ENCODE data around the gene RUNDC3A.
"Not testable (repeated sequence)": the region's sequence is repeated elsewhere in the genome, so short reads cannot be mapped to it uniquely, and the experiment has no call there.

Gene RUNDC3A

DNA sequence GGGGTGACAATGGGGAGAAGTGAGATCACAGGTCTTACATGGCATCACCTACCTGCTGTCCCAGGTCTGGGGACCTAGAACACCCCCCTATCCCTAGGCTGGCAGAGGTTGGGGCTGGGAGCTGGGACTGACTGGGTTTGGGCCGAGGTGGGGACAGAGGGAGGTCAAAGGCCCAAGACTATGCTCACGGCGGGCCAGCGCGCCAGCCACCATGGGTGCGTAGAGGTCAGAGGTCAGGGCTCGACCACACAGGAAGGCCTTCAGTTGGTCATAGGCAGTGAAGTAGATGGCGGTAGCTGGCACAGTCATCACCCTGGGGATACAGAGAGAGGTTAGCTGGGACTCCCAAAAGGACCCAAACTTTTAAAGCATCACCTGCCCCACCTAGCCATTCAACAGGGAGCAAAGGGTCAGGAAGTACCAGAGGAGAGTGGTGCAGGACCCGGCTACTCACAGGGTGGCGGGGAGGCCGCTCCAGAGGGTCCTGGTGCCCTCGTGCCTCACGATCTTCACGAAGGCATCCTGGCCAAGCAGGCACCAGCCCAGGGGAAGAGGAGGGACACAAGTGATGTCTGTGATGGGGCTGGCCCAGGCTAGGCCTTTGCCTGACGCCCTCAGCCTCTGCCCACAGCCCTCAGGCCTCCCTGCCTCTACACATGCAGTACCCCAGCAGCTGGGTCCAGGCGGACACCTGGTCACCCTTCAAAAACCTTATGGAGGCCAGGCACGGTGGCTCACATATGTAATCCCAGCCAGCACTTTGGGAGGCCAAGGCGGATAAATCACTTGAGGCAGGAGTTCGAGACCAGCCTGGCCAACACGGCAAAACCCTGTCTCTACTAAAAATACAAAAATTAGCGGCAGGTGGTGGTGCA is 13.1 kb downstream of the RUNDC3A start:
- no peak for DNase-seq

DNA sequence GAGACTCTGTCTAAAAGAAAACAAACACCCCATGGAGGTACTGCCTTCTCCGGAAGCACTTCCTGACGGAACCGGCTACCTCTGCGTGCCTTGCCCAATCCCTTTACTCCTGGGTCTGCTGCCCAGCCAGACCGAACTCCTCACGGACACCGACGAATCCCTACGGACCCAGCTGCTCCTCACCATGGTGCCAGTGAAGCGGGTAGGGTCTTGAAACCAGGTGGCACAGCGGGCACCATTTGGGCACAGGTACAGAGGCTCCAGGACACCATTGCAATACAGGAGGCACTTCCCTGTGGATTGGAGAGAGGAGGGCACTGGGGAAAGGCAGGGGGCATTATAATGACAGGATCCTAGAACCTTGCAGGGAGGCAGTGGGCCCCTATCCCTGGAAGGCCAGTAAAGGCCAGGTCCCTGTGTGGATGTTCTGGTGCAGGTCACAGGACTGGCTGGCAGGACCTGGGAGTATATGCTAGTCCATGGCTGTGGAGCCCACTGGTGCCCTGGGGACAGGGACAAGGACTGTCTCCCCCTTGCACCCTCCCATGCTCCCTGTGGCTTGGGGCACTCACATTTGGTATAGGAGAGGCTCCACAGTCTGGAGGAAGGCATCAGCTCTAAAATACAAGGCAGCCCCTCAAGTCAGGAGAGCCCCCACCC is 14.0 kb downstream of the RUNDC3A start:
- DNase-seq = no peak

DNA sequence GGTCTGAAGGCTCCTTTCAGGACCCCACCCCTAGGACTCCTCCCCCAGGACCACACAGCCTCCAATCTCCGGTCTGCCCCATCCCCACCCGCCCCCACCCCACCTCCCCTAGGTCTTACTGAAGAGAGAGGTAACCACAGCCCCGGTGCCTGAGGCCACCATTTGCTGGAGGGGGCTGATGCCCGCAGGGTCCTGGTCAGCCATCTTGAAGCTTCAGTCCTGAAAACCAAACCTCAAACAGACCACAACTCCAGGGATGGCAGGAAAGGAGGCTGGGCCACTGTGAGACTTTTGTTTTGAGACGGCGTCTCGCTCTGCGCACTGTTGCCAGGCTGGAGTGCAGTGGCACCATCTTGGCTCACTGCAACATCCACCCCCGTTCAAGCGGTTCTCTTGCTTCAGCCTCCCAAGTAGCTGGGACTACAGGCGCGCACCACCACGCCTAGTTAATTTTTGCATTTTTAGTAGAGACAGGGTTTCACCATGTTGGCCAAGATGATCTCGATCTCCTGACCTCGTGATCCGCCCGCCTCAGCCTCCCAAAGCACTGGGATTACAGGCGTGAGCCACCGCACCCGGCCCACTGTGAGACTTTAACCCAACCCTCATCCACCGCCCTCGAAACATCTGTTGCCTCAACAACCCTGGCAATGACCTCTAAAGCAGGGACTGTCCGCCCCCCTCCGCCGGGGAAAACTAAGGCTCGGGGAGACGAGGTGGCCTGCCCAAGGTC is 15.1 kb downstream of the RUNDC3A start:
- DNase-seq = no peak

DNA sequence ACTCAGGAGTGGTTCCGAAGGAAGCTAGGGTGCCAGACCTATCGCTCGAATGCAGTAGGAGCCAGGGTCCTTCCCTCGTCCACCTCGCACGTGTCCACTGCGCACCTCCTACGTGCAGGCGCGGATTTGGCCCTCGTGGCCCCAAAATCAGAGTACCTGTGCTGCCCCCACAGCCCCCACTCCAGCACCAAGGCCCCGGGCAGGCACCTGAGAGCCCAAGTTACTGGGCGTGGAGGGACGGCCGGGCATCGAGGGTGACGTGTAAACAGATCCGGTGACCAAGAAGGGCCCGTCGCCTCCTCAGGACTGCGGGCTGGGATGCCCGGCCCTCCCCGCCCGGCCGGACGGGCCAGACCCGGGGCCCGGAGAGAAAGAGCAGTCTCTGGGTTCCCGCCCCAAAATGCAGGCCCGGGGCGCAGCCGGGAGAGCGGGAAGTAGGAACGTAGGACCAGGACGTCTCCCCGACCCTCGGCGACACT is 15.7 kb downstream of the RUNDC3A start:
- DNase-seq = no peak

DNA sequence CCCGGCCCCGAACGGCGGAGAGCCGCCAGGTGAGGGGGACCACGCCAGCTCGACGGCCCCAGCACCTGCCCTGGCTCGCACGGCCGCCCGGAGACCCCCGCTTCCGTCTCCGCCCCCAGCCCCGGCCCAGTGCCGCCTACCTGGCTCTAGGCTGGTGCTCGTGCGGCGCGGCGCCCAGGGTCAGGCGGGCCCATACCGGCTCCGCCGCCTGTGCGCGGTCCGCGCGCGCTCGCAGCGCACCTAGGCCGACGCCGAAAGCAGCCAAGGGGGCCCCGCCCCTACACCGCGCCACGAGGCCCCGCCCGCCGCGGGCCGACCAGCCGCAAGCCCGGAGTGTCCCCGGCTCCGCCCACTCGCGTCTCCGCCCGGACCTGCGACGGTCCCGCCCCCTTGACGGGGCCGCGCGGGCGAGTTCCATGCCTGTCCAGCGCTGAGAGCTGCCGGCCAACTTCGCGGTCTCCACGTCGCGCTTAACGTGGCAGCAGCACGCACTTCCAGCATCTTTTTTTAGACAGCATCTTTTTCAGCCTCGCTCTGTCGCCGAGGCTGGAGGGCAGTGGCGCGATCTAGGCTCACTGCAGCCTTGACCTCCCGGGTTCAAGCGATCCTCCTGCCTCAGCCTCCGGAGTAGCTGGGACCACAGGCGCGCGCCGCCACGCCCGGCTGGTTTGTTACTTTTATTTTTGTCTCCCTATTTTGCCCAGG is 16.3 kb downstream of the RUNDC3A start, which contains the start of gene SLC25A39:
Gene SLC25A39 (minus strand): TSS at position 253 of the 705 bp plus-strand sequence. CDS start 1,261 bp downstream, outside the sequence.
- DNase-seq = peak; percentile 90

DNA sequence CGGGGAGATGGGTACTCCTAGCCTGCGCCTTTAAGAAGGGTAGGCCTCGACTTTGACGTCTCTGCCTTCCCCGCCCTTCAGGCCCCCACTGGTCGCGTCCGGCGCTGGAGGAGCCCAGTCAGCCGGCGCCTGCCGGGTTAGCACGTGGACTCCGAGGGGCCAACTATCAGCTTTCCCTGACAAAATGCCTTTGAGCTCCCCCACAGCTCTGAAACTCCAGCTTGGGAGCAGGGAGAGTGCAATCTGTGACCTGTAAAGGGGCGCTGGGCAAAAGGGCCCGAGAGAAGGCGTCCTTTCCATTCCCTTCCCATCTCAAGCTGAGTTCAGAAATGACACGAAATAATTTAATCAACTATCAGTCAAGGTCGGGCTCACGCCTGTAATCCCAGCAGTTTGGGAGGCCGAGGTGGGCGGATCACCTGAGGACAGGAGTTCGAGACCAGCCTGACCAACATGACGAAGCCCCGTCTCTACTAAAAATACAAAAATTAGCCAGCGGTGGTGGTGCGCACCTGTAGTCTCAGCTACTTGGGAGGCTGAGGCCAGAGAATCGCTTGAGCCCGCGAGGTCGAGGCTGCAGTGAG is 18.6 kb downstream of the RUNDC3A start:
- peak; percentile 98 for DNase-seq

DNA sequence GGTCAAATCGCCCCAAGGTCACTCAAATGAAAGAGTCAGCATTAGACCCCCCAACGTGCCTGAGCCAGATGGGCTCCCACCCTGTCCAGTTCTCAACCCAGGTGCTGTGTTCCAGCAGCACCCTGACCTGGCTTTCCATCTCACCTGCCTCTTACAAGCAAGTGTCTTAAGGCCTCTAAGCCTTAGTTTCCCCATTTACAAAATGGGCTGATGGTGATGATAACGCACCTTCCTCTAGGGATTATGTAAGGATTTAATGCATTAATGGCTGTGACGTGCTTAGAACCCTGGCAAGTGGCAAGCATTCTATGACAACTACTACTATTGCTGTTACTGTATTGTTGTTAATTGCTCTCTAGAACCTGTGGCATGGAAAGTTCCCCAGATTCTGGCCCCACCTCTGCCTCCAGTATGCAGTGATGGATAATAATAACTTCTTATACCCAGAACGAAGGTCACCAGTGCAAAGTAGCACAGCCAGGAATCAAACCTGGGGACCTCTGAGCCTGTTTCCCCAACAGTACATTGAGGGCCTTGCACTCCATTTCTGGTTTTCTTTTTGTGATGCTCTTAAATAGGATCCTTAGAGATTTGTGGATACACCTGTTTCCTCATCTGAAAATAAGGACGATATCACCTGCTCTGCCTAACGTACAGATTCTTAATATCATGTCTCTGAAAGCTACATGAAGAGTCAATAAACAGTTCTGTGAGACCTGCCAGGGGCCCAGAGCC is 19.5 kb downstream of the RUNDC3A start:
- no peak for DNase-seq

DNA sequence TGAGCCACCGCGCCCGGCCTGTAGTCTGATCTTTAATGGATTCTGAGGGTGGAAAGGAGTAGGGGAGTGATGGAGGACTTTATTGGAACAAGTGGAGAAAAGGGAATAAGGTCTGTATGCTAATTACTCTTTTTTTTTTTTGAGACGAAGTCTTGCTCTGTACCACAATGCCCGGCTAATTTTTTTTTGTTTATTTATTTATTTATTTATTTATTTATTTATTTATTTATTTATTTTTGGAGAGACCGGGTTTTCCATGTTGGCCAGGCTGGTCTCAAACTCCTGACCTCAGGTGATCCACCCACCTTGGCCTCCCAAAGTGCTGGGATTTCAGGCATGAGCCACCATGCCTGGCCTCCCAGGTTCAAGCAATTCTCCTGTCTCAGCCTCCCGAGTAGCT is 21.1 kb downstream of the RUNDC3A start:
- DNase-seq = not testable (repeated sequence)

DNA sequence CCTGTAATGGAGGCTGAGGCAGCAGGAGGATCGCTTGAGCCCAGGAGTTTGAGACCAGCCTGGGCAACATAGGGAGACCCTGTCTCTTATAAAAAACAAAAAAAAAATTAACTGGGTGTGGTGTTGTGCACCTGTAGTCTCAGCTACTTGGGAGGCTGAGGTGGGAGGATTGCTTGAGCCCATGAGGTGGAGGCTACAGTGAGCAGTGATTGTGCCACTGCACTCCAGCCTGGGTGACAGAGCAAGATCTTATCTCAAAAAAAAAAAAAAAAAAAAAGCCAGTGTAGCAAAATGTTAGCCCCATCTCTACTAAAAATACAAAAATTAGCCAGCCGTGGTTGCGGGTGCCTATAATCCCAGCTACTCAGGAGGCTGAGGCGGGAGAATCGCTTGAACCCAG is 21.9 kb downstream of the RUNDC3A start:
- DNase-seq = not testable (repeated sequence)

DNA sequence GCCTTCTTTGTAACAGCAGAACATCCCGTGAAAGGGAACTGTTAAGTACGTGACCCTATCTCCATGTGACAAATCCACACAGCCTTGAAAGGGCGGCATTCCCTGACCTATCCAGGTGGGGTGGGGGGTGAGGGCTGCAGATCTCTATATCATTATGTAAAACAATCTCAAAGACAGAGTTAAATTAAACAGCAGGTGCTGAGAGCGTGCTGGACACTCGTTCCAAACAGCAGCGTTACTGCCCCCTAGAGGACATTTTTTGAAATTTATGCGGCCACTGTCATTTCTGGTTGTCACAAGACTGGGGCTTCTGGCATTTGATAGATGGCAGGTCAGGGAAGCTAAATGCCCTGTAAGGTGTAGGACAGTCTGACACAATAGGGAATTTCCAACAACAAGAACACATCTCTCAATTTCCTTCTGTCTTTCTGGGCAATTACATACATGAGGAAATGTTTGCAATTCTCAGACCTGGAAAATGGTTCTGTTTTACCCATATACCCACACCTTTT is 22.9 kb downstream of the RUNDC3A start:
- peak; percentile 60 for DNase-seq

DNA sequence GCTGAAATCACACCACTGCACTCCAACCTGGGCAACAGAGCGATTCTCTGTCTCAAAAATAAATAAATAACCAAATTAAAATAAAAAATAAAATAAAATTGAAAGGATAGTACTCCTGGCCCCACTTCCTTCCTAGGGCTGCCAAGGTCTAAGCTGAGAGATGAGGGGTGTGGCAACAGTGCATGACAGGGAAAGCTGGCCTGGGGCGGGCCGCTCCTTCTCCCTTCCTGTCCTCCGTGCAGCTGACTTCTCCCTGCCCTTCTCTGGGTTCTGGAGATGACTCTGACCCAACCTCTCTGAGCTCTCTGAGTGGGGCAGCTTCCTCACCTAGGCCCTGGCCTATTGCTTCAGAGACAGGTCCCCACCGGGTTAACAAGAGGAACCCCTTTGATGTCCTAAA is 25.0 kb downstream of the RUNDC3A start:
- no peak for DNase-seq

DNA sequence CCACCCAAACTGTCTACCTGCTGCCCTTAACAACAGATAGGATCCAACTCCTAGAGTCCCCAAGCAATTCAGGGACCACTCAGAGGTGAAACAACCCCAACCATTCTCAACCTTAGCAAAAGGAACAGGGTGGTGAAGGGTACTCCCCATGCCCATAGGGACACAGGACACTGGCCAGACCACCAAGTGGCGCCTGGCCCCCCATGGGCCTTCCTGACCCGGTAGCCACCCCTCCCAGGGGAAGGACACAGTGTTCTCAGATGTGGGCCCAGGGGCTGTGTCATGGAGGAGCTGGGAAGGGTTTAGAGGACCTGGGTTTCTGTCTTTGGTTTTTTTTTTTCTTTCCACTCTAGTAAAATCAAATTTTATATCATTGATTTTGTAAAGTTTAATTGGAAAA is 25.9 kb downstream of the RUNDC3A start:
- no peak for DNase-seq

DNA sequence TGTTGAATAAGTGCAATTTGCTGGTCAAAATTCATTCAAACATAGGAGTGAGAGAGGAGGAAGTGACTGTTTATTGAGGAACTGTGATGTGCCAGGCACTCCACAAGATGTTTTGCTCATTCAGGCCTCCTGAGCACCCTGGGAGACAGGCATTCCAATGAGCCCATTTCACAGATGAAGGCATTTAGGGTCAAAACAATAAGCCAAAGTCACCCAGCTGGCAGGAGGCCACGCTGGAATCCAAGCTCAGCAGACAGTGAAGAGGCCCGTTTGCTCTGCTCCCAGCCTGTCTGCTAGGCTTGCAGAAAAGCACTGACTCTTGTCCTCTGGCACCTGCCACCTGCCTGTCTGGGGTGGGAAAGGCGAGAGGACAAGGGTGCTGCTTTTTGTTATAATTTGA is 26.3 kb downstream of the RUNDC3A start:
- no peak for DNase-seq

DNA sequence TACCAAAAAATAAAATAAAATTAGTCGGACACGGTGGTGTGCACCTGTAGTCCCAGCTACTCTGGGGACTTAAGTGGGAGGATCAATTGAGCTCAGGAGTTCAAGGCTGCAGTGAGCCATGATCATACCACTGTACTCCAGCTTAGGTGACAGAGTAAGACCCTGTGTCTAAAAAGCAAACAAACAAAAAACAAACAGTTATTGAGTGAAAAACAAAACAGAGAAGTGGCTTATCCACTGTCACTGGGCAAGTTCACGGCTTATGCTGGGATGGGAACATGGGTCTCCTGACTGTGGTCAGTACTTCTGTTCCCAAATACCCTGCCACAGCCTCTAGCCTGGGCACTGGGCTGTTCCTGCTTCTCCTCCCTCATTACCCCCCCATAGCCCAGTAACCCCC is 27.2 kb downstream of the RUNDC3A start:
- DNase-seq = no peak

DNA sequence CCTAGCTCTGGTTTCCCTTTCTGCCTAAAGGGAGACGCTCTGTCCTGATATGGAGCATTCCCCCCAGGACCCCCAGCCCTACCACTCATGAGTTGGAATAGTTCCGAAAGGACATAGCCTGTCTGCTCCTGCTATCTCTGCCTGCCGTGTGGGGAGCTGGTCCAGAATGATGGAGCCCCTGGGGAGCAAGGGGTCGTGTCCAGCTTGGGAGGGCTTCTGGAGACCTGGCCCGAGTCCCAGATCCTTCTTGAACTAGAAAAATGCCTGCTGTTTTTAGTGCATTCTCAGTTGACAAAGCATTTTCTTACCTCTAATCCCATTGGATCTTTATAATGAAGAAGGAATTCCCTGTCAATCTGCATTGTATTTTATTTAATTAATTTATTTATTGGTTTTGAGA is 27.6 kb downstream of the RUNDC3A start:
- DNase-seq = no peak

DNA sequence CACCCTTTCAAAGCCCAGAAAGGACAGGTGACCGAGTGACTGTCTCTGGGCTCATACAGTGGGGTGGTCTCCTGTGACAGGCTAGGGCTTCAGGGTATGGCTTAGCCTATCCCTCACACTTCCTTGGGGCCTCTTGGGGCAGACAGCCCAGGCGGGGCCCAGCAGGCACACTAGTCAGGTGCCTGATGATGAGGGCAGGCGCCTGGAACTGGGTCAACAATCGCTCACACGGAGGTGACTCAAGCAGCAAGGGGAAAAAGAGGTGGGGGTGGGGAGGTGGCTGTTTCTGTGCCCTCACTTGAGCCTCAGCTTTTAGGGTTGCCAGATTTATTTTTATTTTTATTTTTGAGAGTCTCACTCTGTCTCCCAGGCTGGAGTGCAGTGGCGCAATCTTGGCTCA is 30.3 kb downstream of the RUNDC3A start:
- DNase-seq = no peak

DNA sequence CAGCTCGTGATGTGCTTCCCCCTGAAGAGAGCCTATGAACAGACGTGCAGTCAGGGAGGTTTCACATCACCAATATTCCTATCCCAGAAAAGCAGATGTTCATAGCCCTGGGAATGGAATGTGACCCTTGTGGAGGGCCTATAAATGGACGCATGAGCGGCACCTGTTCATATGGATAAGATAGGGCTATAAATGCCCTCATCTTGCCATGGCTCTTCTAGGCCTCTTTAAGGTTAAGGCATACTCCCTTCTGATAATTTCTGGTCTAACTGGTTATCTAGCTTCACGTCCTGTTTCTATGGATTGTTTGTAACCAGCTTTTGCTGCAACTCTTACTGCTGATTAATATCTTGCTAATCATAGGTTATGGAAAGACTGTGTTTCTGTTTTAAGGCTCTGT is 32.2 kb downstream of the RUNDC3A start:
- not testable (repeated sequence) for DNase-seq

DNA sequence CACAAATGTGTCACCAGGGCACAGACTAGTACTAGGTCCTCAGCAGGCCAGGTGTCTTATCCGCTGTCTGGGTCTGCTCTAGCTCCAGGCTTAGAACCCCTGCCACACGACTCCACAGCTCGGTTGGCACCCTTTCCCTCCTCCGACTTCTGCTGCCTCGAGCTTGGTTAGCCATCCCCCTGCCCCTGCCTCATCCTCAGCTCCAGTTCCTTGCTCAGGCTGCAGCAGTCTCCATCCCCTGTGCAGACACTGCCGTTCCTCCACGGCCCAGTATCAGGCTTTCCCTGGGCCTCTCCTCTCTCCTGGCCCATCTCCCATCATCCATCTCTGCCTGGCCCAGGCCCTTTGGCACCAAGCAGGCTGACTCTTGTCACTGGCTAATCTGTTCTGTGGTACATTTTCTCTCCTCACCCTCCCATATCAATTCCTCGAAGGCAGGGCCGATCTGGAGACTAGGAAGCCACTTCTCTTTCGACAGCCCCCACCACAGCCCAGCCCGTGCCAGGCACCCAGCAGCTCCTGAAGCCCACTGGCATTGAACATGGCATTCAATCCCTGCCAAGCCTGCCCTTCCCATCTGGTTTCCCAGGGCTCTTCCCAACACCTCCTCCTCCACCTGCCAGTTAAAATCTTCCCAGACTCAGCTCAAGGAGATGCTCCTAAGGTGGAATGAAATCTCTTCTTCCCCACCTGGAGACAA is 35.3 kb downstream of the RUNDC3A start:
- DNase-seq = no peak

DNA sequence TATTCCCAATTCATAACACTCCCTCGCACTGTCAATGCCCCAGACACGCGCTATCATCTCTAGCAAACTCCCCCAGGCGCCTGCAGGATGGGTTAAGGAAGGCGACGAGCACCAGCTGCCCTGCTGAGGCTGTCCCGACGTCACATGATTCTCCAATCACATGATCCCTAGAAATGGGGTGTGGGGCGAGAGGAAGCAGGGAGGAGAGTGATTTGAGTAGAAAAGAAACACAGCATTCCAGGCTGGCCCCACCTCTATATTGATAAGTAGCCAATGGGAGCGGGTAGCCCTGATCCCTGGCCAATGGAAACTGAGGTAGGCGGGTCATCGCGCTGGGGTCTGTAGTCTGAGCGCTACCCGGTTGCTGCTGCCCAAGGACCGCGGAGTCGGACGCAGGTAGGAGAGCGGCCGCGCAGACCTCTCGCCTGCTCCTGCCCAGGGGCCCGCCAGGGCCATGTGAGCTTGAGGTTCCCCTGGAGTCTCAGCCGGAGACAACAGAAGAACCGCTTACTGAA is 36.6 kb downstream of the RUNDC3A start, which contains the start of gene GRN:
Gene GRN (plus strand): TSS at position 364 of the 515 bp plus-strand sequence. CDS start 3,863 bp downstream, outside the sequence.
- peak; percentile 99 for DNase-seq

DNA sequence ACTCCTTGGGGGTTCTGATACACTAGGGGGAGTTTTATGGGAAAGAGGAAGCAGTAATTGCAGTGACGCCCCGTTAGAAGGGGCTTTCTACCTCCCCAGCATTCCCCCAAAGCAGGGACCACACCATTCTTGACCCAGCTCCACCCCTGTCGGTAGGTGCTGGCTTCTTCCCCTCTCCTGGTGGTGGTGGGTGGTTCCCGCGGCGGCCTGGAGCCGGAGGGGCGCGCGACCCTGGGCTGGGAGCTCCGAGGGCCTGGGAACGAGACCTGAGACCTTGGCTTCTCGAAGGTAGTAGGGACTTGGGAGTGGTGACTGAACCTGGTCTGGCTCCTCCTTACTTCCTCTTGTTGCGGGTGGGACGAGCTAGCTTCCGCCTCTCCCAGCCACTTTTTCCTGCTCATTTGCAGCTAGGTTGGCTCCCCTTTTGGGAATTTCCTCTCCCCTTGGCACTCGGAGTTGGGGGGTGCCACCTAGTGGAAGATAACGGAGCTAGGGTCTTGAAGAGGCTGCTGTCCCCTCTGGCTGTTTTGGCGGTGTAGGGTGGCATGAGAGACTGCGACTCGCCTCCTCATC is 37.1 kb downstream of the RUNDC3A start:
- DNase-seq = peak; percentile 64
